Neural cell (in vitro differentiated cells): ENCODE data around the gene COL23A1. TPM values are rescaled to one million over a fixed set of nuclear protein-coding genes. Genes with fewer than 3 reads are reported as not detected.

Experiments used
- H2AFZ ChIP-seq: fragments of 200-600, 300-800 bp; sonication (generic), shearing (Covaris generic); 2 replicates; pipeline ENCODE4 v1.6.0; 2014; ENCODE audit warnings: low read depth, mild to moderate bottlenecking, antibody characterized with exemption, low read length, moderate library complexity
- H3F3A ChIP-seq: fragments of 200-600 bp; shearing (Covaris generic); 2 replicates; pipeline ENCODE4 v1.6.1; 2016; ENCODE audit warnings: mild to moderate bottlenecking, moderate library complexity, mixed read lengths, antibody characterized with exemption, low read length; ENCODE audit not compliant: insufficient read depth, poor library complexity, severe bottlenecking
- H3K27ac ChIP-seq: fragments of 200-600, 300-800 bp; sonication (generic), shearing (Covaris generic); 2 replicates; pipeline ENCODE4 v1.5.1; 2014; ENCODE audit warnings: mild to moderate bottlenecking, low read length, moderate library complexity
- H3K27me3 ChIP-seq: fragments of 300-800, 200-600 bp; sonication (generic), shearing (Covaris generic); 2 replicates; pipeline ENCODE4 v1.6.0; 2014; ENCODE audit warnings: mild to moderate bottlenecking, low read depth, low read length, moderate library complexity; ENCODE audit not compliant: insufficient read depth
- H3K36me3 ChIP-seq: fragments of 300-800, 200-600 bp; sonication (generic), shearing (Covaris generic); 2 replicates; pipeline ENCODE4 v1.5.1; 2014; ENCODE audit warnings: mild to moderate bottlenecking, antibody characterized with exemption, low read length, moderate library complexity; ENCODE audit not compliant: insufficient read depth
- H3K4me2 ChIP-seq: fragments of 300-800, 200-600 bp; sonication (generic), shearing (Covaris generic); 2 replicates; pipeline ENCODE4 v1.6.0; 2014; ENCODE audit warnings: mild to moderate bottlenecking, low read length
- H3K4me3 ChIP-seq: fragments of 300-800, 200-600 bp; sonication (generic), shearing (Covaris generic); 2 replicates; pipeline ENCODE4 v1.5.1; 2014; ENCODE audit warnings: mild to moderate bottlenecking, low read length, moderate library complexity
- H3K79me2 ChIP-seq: fragments of 200-600 bp; shearing (Covaris generic); replicated peaks from 2 replicates; pipeline ENCODE4 v1.6.0; 2014; ENCODE audit warnings: mild to moderate bottlenecking, low read length, moderate library complexity; ENCODE audit not compliant: insufficient read depth
- H3K9ac ChIP-seq: fragments of 300-800, 200-600 bp; sonication (generic), shearing (Covaris generic); 2 replicates; pipeline ENCODE4 v1.6.1; 2016; ENCODE audit warnings: mild to moderate bottlenecking, low read length, mixed read lengths
- H3K9me2 ChIP-seq: fragments of 200-600 bp; shearing (Covaris generic); 2 replicates; pipeline ENCODE4 v1.6.1; 2016; ENCODE audit warnings: mild to moderate bottlenecking, low read length, mixed read lengths; ENCODE audit not compliant: insufficient read depth
- H3K9me3 ChIP-seq: fragments of 200-600, 300-800 bp; sonication (generic), shearing (Covaris generic); 2 replicates; pipeline ENCODE4 v1.6.1; 2016; ENCODE audit warnings: mild to moderate bottlenecking, mixed run types, low read length, moderate library complexity, mixed read lengths
- H4K20me1 ChIP-seq: fragments of 200-600 bp; shearing (Covaris generic); 2 replicates; pipeline ENCODE4 v1.6.1; 2016; ENCODE audit warnings: mild to moderate bottlenecking, mixed run types; ENCODE audit not compliant: insufficient read depth
- EP300 ChIP-seq: fragments of 450-650 bp; conservative IDR thresholded peaks from 2 replicates; pipeline ENCODE4 v1.6.1; 2014; ENCODE audit warnings: antibody characterized with exemption, mild to moderate bottlenecking, moderate library complexity; ENCODE audit not compliant: poor library complexity, severe bottlenecking
- EZH2 ChIP-seq: fragments of 200-600, 300-800 bp; shearing (Covaris generic), sonication (generic); IDR thresholded peaks from 2 replicates; pipeline ENCODE4 v1.6.1; 2014; ENCODE audit warnings: antibody characterized with exemption, low read length, borderline replicate concordance, mild to moderate bottlenecking; ENCODE audit not compliant: insufficient read depth, poor library complexity, severe bottlenecking
- MXI1 ChIP-seq: fragments of 450-650 bp; conservative IDR thresholded peaks from 2 replicates; pipeline ENCODE4 v1.6.1; 2014; ENCODE audit warnings: antibody characterized with exemption, mild to moderate bottlenecking; ENCODE audit not compliant: poor library complexity, severe bottlenecking
- POLR2AphosphoS5 ChIP-seq: IDR thresholded peaks from 2 replicates; pipeline ENCODE4 v1.6.1; 2012
- RAD21 ChIP-seq: fragments of 450-650 bp; conservative IDR thresholded peaks from 2 replicates; pipeline ENCODE4 v1.6.1; 2014; ENCODE audit warnings: antibody characterized with exemption, mild to moderate bottlenecking, moderate library complexity
- SMC3 ChIP-seq: fragments of 450-650 bp; conservative IDR thresholded peaks from 2 replicates; pipeline ENCODE4 v1.6.1; 2014; ENCODE audit warnings: antibody characterized with exemption, mild to moderate bottlenecking, moderate library complexity; ENCODE audit not compliant: poor library complexity
- TAF1 ChIP-seq: IDR thresholded peaks from 2 replicates; pipeline ENCODE4 v1.6.1; 2012; ENCODE audit warnings: low read depth
- polyA plus RNA-seq: library from polyadenylated mRNA; depleted of rRNA; stranded (reverse); fragments of >200 nt; gene quantifications from 2 replicates; pipeline ENCODE4 v1.2.3, GENCODE V29; 2014
- TF ChIP-seq, protein P1 (sequence below): IDR thresholded peaks from 2 replicates; pipeline ENCODE4 v1.6.1; 2012; ENCODE audit warnings: borderline replicate concordance
- TF ChIP-seq, protein P2 (sequence below): fragments of 450-650 bp; IDR thresholded peaks from 2 replicates; pipeline ENCODE4 v1.5.1; 2014; ENCODE audit warnings: antibody characterized with exemption, mild to moderate bottlenecking, moderate library complexity; ENCODE audit not compliant: poor library complexity, severe bottlenecking

The COL23A1 gene
- polyA plus RNA-seq, 1 donor from 2014 or later = not detected

DNA sequence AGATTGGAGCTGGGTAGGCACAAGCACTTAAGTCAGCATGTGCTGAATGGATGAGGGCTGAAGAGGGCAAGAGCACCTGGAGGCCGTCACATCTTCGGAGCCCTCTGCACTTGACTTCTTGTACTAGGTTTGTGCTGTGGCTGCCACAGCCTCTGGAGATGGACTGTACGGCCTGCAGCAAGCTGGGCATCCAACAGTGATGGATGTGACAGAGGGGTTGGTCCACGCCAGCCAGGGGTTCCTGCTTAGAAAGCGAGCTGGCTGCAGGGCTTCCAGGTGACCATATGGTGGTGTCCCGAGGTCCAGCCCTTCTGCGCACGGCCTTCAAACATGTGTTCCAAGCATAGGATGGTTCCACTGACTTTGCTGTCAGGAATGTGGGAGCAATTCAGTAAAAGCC lies 292.4 kb downstream of the COL23A1 start:
- Histone ChIP-seq H3K27ac (no peak overlapping the region), H3K9ac (no peak overlapping the region), H4K20me1 (no peaks in the 10 kb centered on the region), H3K36me3 (no peaks in the 10 kb centered on the region), H3K9me2 (no peaks in the 10 kb centered on the region), H3K27me3 (no peaks in the 10 kb centered on the region), H3K4me2 (no peak overlapping the region), H3K9me3 (peaks cover 3% of the 10 kb centered on the region), H2AFZ (no peak overlapping the region), H3F3A (no peaks in the 10 kb centered on the region), H3K79me2 (no peaks in the 10 kb centered on the region), H3K4me3 (no peak overlapping the region)
- TF ChIP-seq TAF1 (no peak), MXI1 (no peak), POLR2AphosphoS5 (no peak), EP300 (no peak)
- TF ChIP-seq, protein P1, sequence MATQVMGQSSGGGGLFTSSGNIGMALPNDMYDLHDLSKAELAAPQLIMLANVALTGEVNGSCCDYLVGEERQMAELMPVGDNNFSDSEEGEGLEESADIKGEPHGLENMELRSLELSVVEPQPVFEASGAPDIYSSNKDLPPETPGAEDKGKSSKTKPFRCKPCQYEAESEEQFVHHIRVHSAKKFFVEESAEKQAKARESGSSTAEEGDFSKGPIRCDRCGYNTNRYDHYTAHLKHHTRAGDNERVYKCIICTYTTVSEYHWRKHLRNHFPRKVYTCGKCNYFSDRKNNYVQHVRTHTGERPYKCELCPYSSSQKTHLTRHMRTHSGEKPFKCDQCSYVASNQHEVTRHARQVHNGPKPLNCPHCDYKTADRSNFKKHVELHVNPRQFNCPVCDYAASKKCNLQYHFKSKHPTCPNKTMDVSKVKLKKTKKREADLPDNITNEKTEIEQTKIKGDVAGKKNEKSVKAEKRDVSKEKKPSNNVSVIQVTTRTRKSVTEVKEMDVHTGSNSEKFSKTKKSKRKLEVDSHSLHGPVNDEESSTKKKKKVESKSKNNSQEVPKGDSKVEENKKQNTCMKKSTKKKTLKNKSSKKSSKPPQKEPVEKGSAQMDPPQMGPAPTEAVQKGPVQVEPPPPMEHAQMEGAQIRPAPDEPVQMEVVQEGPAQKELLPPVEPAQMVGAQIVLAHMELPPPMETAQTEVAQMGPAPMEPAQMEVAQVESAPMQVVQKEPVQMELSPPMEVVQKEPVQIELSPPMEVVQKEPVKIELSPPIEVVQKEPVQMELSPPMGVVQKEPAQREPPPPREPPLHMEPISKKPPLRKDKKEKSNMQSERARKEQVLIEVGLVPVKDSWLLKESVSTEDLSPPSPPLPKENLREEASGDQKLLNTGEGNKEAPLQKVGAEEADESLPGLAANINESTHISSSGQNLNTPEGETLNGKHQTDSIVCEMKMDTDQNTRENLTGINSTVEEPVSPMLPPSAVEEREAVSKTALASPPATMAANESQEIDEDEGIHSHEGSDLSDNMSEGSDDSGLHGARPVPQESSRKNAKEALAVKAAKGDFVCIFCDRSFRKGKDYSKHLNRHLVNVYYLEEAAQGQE = no peak

DNA sequence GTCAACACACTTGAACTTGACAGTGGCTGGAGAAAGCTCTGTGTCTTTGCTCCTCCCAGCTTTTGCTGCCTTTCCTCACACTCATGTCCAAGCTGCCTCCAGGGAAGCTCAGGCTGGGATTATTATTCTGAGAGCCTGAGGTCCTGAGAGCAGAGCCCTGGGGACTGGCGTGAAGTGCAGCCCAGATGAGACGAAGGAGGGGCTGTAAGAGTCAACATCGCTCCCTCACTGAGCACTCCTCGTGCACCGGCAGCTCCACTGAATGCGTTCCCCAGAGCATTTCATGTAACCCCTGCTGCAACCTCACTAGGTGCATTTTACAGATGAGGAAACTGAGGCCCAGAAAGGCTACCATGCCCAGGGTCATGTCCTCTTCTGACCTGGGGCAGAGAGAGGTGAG lies 294.1 kb downstream of the COL23A1 start:
- Histone ChIP-seq H3K27me3 (no peaks in the 10 kb centered on the region), H3K4me2 (no peak overlapping the region), H2AFZ (no peak overlapping the region), H3F3A (no peaks in the 10 kb centered on the region), H3K79me2 (no peaks in the 10 kb centered on the region), H3K9me3 (peaks cover 3% of the 10 kb centered on the region), H4K20me1 (no peaks in the 10 kb centered on the region), H3K27ac (no peak overlapping the region), H3K36me3 (no peaks in the 10 kb centered on the region), H3K9ac (no peak overlapping the region), H3K9me2 (no peaks in the 10 kb centered on the region), H3K4me3 (no peak overlapping the region)
- TF ChIP-seq, protein P2, sequence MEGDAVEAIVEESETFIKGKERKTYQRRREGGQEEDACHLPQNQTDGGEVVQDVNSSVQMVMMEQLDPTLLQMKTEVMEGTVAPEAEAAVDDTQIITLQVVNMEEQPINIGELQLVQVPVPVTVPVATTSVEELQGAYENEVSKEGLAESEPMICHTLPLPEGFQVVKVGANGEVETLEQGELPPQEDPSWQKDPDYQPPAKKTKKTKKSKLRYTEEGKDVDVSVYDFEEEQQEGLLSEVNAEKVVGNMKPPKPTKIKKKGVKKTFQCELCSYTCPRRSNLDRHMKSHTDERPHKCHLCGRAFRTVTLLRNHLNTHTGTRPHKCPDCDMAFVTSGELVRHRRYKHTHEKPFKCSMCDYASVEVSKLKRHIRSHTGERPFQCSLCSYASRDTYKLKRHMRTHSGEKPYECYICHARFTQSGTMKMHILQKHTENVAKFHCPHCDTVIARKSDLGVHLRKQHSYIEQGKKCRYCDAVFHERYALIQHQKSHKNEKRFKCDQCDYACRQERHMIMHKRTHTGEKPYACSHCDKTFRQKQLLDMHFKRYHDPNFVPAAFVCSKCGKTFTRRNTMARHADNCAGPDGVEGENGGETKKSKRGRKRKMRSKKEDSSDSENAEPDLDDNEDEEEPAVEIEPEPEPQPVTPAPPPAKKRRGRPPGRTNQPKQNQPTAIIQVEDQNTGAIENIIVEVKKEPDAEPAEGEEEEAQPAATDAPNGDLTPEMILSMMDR = no peak
- no peak for TF ChIP-seq TAF1
- TF ChIP-seq, protein P1 = no peak
- no peak for TF ChIP-seq MXI1
- no peak for TF ChIP-seq EP300
- TF ChIP-seq POLR2AphosphoS5 = no peak
- no peak for TF ChIP-seq RAD21
- TF ChIP-seq EZH2 = no peak
- TF ChIP-seq SMC3 = no peak
